Measurements from ENCODE around the gene KSR1.

DNA sequence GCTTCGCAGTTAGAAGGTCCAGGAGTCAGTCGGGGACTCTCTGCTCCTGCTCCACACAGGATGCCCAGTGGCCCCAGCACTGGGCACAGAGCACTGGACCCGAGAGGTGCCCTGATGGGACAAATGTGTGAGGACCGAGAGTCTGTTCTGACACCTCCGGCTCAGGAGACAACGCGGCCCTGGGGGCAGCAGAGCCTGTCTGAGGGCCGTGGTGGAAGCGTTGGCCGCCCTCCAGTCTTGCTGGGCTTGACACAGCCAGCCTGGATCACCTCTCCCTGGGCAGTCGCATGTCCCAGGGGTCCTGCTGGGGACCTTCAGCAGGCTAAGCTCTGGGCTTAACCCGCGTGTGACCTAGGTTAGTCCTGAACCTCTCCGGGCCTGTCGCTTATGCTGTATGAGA, 197.9 kb downstream of the KSR1 start:
- TF ChIP-seq POLR2AphosphoS5 (IDR thresholded peaks at IDR 0.05; ENCODE audit: low read depth, low read length) (no peak), POLR2A (IDR thresholded peaks at IDR 0.05; ENCODE audit: low read depth, low read length) (no peak)
